HEK293 (cell line): Measurements from ENCODE around the gene CAPN12.
A peak's percentile ranks its signal among the peaks of the same experiment; 100 is the strongest.

Experiments used
- CTCF ChIA-PET: fragments of 350-600 bp; formaldehyde crosslinking; extraction: SDS; loops from one replicate; lab custom pipeline; 2021; ENCODE audit warnings: antibody characterized with exemption; lab: Yijun Ruan, JAX
- POLR2A ChIA-PET: fragments of 300-600 bp; formaldehyde crosslinking; extraction: SDS; loops from one replicate; lab custom pipeline; 2020; ENCODE audit warnings: antibody characterized with exemption, inconsistent platforms; lab: Yijun Ruan, JAX
- H3K27ac ChIP-seq: fragments of 200-500 bp; sonication (Bioruptor generic); 2 replicates; pipeline ENCODE4 v1.5.1; 2014; ENCODE audit warnings: low read depth, low read length, control low read depth, inconsistent platforms; ENCODE audit errors: extremely low read depth
- H3K36me3 ChIP-seq, 2 experiments: fragments of 200-500 bp in 1 of 2; sonication (Bioruptor generic) in 1 of 2; 1 replicate in 1 of 2; 2 replicates in 1 of 2; pipeline ENCODE4 v1.5.1; 2014 to 2017; ENCODE audit warnings: inconsistent platforms in 2 of 2, low read length in 2 of 2; ENCODE audit not compliant: control insufficient read depth in 2 of 2, insufficient read depth in 1 of 2
- H3K4me1 ChIP-seq: fragments of 200-500 bp; sonication (Bioruptor generic); 2 replicates; pipeline ENCODE4 v1.5.1; 2014; ENCODE audit warnings: mild to moderate bottlenecking, low read length, inconsistent platforms; ENCODE audit not compliant: control insufficient read depth, insufficient read depth
- H3K4me3 ChIP-seq: 2 replicates; pipeline ENCODE4 v1.5.1; 2011; ENCODE audit warnings: low read depth, mild to moderate bottlenecking, control low read depth, low read length, moderate library complexity
- H3K9me3 ChIP-seq: fragments of 200-500 bp; sonication (Bioruptor generic); 2 replicates; pipeline ENCODE4 v1.5.1; 2014; ENCODE audit warnings: low read depth, low read length, inconsistent platforms; ENCODE audit not compliant: control insufficient read depth, insufficient read depth
- HOXA7 ChIP-seq: sonication (generic); formaldehyde crosslinking; IDR thresholded peaks from 2 replicates; pipeline ENCODE4 v1.8.1; 2022; ENCODE audit warnings: missing genetic modification reagents, borderline replicate concordance
- MYNN ChIP-seq: fragments of 450-650 bp; formaldehyde crosslinking; IDR thresholded peaks from 2 replicates; pipeline ENCODE4 v1.5.1; 2016; ENCODE audit warnings: missing biosample characterization, missing genetic modification characterization, borderline replicate concordance
- SP7 ChIP-seq: fragments of 450-650 bp; formaldehyde crosslinking; IDR thresholded peaks from 2 replicates; pipeline ENCODE4 v1.5.1; 2016; ENCODE audit warnings: missing biosample characterization, missing genetic modification characterization
- TCF7L2 ChIP-seq: IDR thresholded peaks from 2 replicates; pipeline ENCODE4 v1.6.1; 2011; ENCODE audit warnings: low read depth, mild to moderate bottlenecking, inconsistent platforms, low read length, moderate library complexity, borderline replicate concordance
- TRIM28 ChIP-seq: IDR thresholded peaks from 2 replicates; pipeline ENCODE4 v1.6.1; 2011; ENCODE audit warnings: low read length, control low read depth, borderline replicate concordance
- ZBTB21 ChIP-seq: fragments of 450-650 bp; formaldehyde crosslinking; IDR thresholded peaks from 2 replicates; pipeline ENCODE4 v1.5.1; 2017; ENCODE audit warnings: missing biosample characterization, missing genetic modification characterization
- ZBTB49 ChIP-seq: fragments of 450-650 bp; formaldehyde crosslinking; IDR thresholded peaks from 2 replicates; pipeline ENCODE4 v1.5.1; 2016; ENCODE audit warnings: missing biosample characterization, missing genetic modification characterization, low read depth
- ZBTB6 ChIP-seq: fragments of 450-650 bp; formaldehyde crosslinking; IDR thresholded peaks from 2 replicates; pipeline ENCODE4 v1.5.1; 2017; ENCODE audit warnings: missing biosample characterization, missing genetic modification characterization
- ZBTB7A ChIP-seq: fragments of 450-650 bp; formaldehyde crosslinking; IDR thresholded peaks from 2 replicates; pipeline ENCODE4 v1.5.1; 2016; ENCODE audit warnings: low read depth, missing biosample characterization, missing genetic modification characterization
- ZNF112 ChIP-seq: fragments of 450-650 bp; formaldehyde crosslinking; IDR thresholded peaks from 2 replicates; pipeline ENCODE4 v1.5.0; 2017; ENCODE audit warnings: missing biosample characterization, missing genetic modification characterization
- ZNF121 ChIP-seq: fragments of 450-650 bp; formaldehyde crosslinking; IDR thresholded peaks from 2 replicates; pipeline ENCODE4 v1.5.1; 2016; ENCODE audit warnings: missing biosample characterization, missing genetic modification characterization
- ZNF132 ChIP-seq: fragments of 450-650 bp; formaldehyde crosslinking; IDR thresholded peaks from 2 replicates; pipeline ENCODE4 v1.5.1; 2017; ENCODE audit warnings: missing biosample characterization, missing genetic modification characterization, borderline replicate concordance
- ZNF155 ChIP-seq: fragments of 450-650 bp; formaldehyde crosslinking; IDR thresholded peaks from 2 replicates; pipeline ENCODE4 v1.5.1; 2016; ENCODE audit warnings: missing biosample characterization, missing genetic modification characterization
- ZNF184 ChIP-seq: fragments of 450-650 bp; IDR thresholded peaks from 2 replicates; pipeline ENCODE4 v1.5.1; 2018; ENCODE audit warnings: missing biosample characterization, mild to moderate bottlenecking, missing genetic modification characterization
- ZNF335 ChIP-seq: fragments of 450-650 bp; formaldehyde crosslinking; conservative IDR thresholded peaks from 2 replicates; pipeline ENCODE4 v1.5.1; 2016; ENCODE audit warnings: missing biosample characterization, missing genetic modification characterization
- ZNF404 ChIP-seq: fragments of 450-650 bp; formaldehyde crosslinking; IDR thresholded peaks from 2 replicates; pipeline ENCODE4 v1.5.1; 2017; ENCODE audit warnings: missing biosample characterization, missing genetic modification characterization
- ZNF449 ChIP-seq: fragments of 450-650 bp; formaldehyde crosslinking; IDR thresholded peaks from 2 replicates; pipeline ENCODE4 v1.5.1; 2017; ENCODE audit warnings: missing biosample characterization, mild to moderate bottlenecking, missing genetic modification characterization, moderate library complexity
- ZNF473 ChIP-seq: fragments of 450-650 bp; formaldehyde crosslinking; IDR thresholded peaks from 2 replicates; pipeline ENCODE4 v1.5.1; 2017; ENCODE audit warnings: missing biosample characterization, missing genetic modification characterization
- ZNF510 ChIP-seq: fragments of 450-650 bp; formaldehyde crosslinking; IDR thresholded peaks from 2 replicates; pipeline ENCODE4 v1.5.1; 2018; ENCODE audit warnings: mild to moderate bottlenecking, missing genetic modification characterization, missing biosample characterization; ENCODE audit not compliant: insufficient replicate concordance
- ZNF514 ChIP-seq: fragments of 450-650 bp; formaldehyde crosslinking; IDR thresholded peaks from 2 replicates; pipeline ENCODE4 v1.5.1; 2016; ENCODE audit warnings: missing biosample characterization, missing genetic modification characterization
- ZNF529 ChIP-seq: fragments of 450-650 bp; formaldehyde crosslinking; IDR thresholded peaks from 2 replicates; pipeline ENCODE4 v1.5.1; 2017; ENCODE audit warnings: missing genetic modification characterization, missing biosample characterization; ENCODE audit not compliant: insufficient replicate concordance
- ZNF544 ChIP-seq: fragments of 450-650 bp; formaldehyde crosslinking; IDR thresholded peaks from 2 replicates; pipeline ENCODE4 v1.5.0; 2017; ENCODE audit warnings: missing biosample characterization, missing genetic modification characterization
- ZNF596 ChIP-seq: fragments of 450-650 bp; IDR thresholded peaks from 2 replicates; pipeline ENCODE4 v1.5.0; 2018; ENCODE audit warnings: missing biosample characterization, mild to moderate bottlenecking, missing genetic modification characterization, moderate library complexity
- ZNF610 ChIP-seq: fragments of 450-650 bp; formaldehyde crosslinking; IDR thresholded peaks from 2 replicates; pipeline ENCODE4 v1.5.1; 2016; ENCODE audit warnings: missing biosample characterization, missing genetic modification characterization, borderline replicate concordance
- ZNF626 ChIP-seq: fragments of 450-650 bp; sonication (Bioruptor Pico); formaldehyde crosslinking; IDR thresholded peaks from 2 replicates; pipeline ENCODE4 v1.5.1; 2018; ENCODE audit warnings: missing biosample characterization, missing genetic modification characterization, inconsistent platforms
- ZNF658 ChIP-seq: fragments of 450-650 bp; formaldehyde crosslinking; IDR thresholded peaks from 2 replicates; pipeline ENCODE4; 2016; ENCODE audit warnings: missing biosample characterization, missing genetic modification characterization
- ZNF670 ChIP-seq: fragments of 450-650 bp; formaldehyde crosslinking; IDR thresholded peaks from 2 replicates; pipeline ENCODE4 v1.5.1; 2016; ENCODE audit warnings: missing biosample characterization, missing genetic modification characterization, low read depth
- ZNF768 ChIP-seq: fragments of 450-650 bp; formaldehyde crosslinking; IDR thresholded peaks from 2 replicates; pipeline ENCODE4 v1.5.1; 2018; ENCODE audit warnings: missing biosample characterization, mild to moderate bottlenecking, missing genetic modification characterization
- ZSCAN30 ChIP-seq: fragments of 450-650 bp; IDR thresholded peaks from 2 replicates; pipeline ENCODE4 v1.5.1; 2018; ENCODE audit warnings: missing biosample characterization, mild to moderate bottlenecking, missing genetic modification characterization, moderate library complexity
- TF ChIP-seq, protein P1 (sequence below): fragments of 450-650 bp; formaldehyde crosslinking; IDR thresholded peaks from 2 replicates; pipeline ENCODE4; 2016; ENCODE audit warnings: missing biosample characterization, missing genetic modification characterization
- TF ChIP-seq, protein P2 (sequence below): fragments of 450-650 bp; formaldehyde crosslinking; IDR thresholded peaks from 2 replicates; pipeline ENCODE4 v1.5.1; 2016; ENCODE audit warnings: missing biosample characterization, missing genetic modification characterization

The CAPN12 gene

GRCh38 chr19:38725469-38726283, 18.6 kb downstream of the CAPN12 start:
- Histone ChIP-seq H3K36me3 (peaks cover 78 to 89% of the 10 kb centered on the region in 2 experiments), H3K4me3 (no peak overlapping the region), H3K9me3 (no peaks in the 10 kb centered on the region), H3K27ac (0 out of 2 replicates have a peak overlapping the region, but pooled peaks have one; percentile 31), H3K4me1 (no peaks in the 10 kb centered on the region)
- ChIA-PET POLR2A (interaction anchor here (0.7 to 6.2 kb wide), 7 partner anchors 9 to 205 kb away, joined by 4 to 46 read pairs (median 5); partner anchors contain the start of genes ACTN4, MRPS12 and SARS2), CTCF (interaction anchor here (0.5 to 1.2 kb wide), 11 partner anchors 9 to 1396 kb away, joined by 3 to 6 read pairs (median 4); partner anchors contain the start of genes MRPS12 and SARS2)
- TF ChIP-seq ZNF155 (no peak), ZNF596 (tag by site-specific recombination) (no peak), ZBTB21 (tag by site-specific recombination) (no peak), ZNF626 (tag by site-specific recombination) (no peak), HOXA7 (CRISPR knock-in tag) (no peak), ZBTB6 (tag by site-specific recombination) (no peak), ZNF449 (peak; percentile 37; the same call in 1 of the 2 replicates), TRIM28 (no peak), ZNF768 (tag by site-specific recombination) (no peak), ZNF184 (tag by site-specific recombination) (no peak), ZNF610 (tag by site-specific recombination) (no peak), ZNF510 (tag by site-specific recombination) (no peak), ZNF112 (tag by site-specific recombination) (no peak), ZSCAN30 (tag by site-specific recombination) (no peak), ZNF670 (tag by site-specific recombination) (no peak), ZBTB49 (tag by site-specific recombination) (no peak), ZNF404 (tag by site-specific recombination) (no peak), MYNN (no peak), ZNF132 (tag by site-specific recombination) (no peak), ZNF473 (tag by site-specific recombination) (0 out of 2 replicates have a peak, but pooled peaks have one; percentile 2), ZNF514 (no peak), ZNF658 (tag by site-specific recombination) (no peak), ZBTB7A (no peak), ZNF121 (tag by site-specific recombination) (peak; percentile 97), SP7 (no peak), TCF7L2 (no peak), ZNF544 (tag by site-specific recombination) (no peak), ZNF335 (tag by site-specific recombination) (no peak), ZNF529 (tag by site-specific recombination) (no peak)
- TF ChIP-seq, protein P1, sequence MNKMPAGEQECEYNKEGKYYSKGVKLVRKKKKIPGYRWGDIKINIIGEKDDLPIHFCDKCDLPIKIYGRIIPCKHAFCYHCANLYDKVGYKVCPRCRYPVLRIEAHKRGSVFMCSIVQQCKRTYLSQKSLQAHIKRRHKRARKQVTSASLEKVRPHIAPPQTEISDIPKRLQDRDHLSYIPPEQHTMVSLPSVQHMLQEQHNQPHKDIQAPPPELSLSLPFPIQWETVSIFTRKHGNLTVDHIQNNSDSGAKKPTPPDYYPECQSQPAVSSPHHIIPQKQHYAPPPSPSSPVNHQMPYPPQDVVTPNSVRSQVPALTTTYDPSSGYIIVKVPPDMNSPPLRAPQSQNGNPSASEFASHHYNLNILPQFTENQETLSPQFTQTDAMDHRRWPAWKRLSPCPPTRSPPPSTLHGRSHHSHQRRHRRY (tag by site-specific recombination), result no peak
- TF ChIP-seq, protein P2, sequence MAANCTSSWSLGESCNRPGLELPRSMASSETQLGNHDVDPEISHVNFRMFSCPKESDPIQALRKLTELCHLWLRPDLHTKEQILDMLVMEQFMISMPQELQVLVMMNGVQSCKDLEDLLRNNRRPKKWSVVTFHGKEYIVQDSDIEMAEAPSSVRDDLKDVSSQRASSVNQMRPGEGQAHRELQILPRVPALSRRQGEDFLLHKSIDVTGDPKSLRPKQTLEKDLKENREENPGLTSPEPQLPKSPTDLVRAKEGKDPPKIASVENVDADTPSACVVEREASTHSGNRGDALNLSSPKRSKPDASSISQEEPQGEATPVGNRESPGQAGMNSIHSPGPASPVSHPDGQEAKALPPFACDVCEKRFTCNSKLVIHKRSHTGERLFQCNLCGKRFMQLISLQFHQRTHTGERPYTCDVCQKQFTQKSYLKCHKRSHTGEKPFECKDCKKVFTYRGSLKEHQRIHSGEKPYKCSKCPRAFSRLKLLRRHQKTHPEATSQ (tag by site-specific recombination), result no peak
